ENCODE data around the gene ZCCHC7. TPM values are rescaled to one million over a fixed set of nuclear protein-coding genes. Genes with fewer than 3 reads are reported as not detected.

Gene ZCCHC7
- total and polyA plus RNA-seq, 2 donors (not counting 3 experiments of a cell fraction or from before 2014, with no cell fraction given) = 7.4 to 14.8 TPM

GRCh38 chr9:37100327-37100726 lies 20.0 kb upstream of the ZCCHC7 start:
- Histone ChIP-seq H2AFZ (ENCODE audit: low read depth, low read length) (no peak overlapping the region), H3K9me1 (replicated peaks; ENCODE audit: control insufficient read depth, extremely low read depth, insufficient read depth, low read length) (no peaks in the 10 kb centered on the region), H3K27ac (ENCODE audit: insufficient read depth, low read depth, low read length) (no peak overlapping the region), H3K4me3 (replicated peaks in 1 of 3; ENCODE audit: insufficient read depth in 1 of 3, low read depth in 1 of 3, low read length in 3 of 3) (no peak overlapping the region), H3K9me3 (replicated peaks; ENCODE audit: control insufficient read depth, insufficient read depth, low read length) (no peaks in the 10 kb centered on the region), H3K36me3 (ENCODE audit: control insufficient read depth in 2 of 2, extremely low read depth in 1 of 2, insufficient read depth in 2 of 2, low read length in 2 of 2) (no peaks in the 10 kb centered on the region), H3K4me2 (ENCODE audit: insufficient read depth, low read length) (no peak overlapping the region), H3K4me1 (ENCODE audit: control insufficient read depth, extremely low read depth, insufficient read depth, low read length) (no peaks in the 10 kb centered on the region), H3K79me2 (ENCODE audit: control insufficient read depth, insufficient read depth, low read length) (no peaks in the 10 kb centered on the region), H4K20me1 (replicated peaks; ENCODE audit: control insufficient read depth, extremely low read depth, insufficient read depth, low read length) (no peaks in the 10 kb centered on the region), H3K27me3 (ENCODE audit: control insufficient read depth in 2 of 2, insufficient read depth in 2 of 2, low read length in 2 of 2) (peaks cover 2 to 5% of the 10 kb centered on the region in 2 experiments), H3K9ac (replicated peaks; ENCODE audit: extremely low read depth, insufficient read depth, low read length) (no peak overlapping the region)
- CTCF ChIA-PET = no interaction called here
- DNase-seq (ENCODE audit: low read depth, low spot score) (no peak), FAIRE-seq (no peak)
- intact Hi-C loops (cut with micrococcal nuclease) = no loop called here
- TF ChIP-seq GATA2 (IDR thresholded peaks at IDR 0.05; ENCODE audit: insufficient read depth, insufficient read length, low read depth, low read length) = no peak
- no peak for TF ChIP-seq POLR2AphosphoS5 (IDR thresholded peaks at IDR 0.05; ENCODE audit: insufficient read depth, low read depth, low read length)
- no peak for TF ChIP-seq EZH2 (IDR thresholded peaks at IDR 0.05; ENCODE audit: borderline replicate concordance, low read depth, low read length, severe bottlenecking)
- no peak for TF ChIP-seq FOS (IDR thresholded peaks at IDR 0.05; ENCODE audit: borderline replicate concordance, insufficient read depth, low read length)
- no peak for TF ChIP-seq JUN (IDR thresholded peaks at IDR 0.05; ENCODE audit: borderline replicate concordance, insufficient read depth, insufficient read length, low read depth)
- TF ChIP-seq MAX (IDR thresholded peaks at IDR 0.05; ENCODE audit: insufficient read depth, insufficient read length) = no peak
- no peak for TF ChIP-seq CTCF (IDR thresholded peaks at IDR 0.05; ENCODE audit: extremely low read depth in 1 of 2, insufficient read depth in 1 of 2, low read depth in 1 of 2, low read length in 2 of 2)
- TF ChIP-seq POLR2A (IDR thresholded peaks at IDR 0.05; ENCODE audit: low read depth, low read length) = no peak
- TF ChIP-seq MYC (IDR thresholded peaks at IDR 0.05; ENCODE audit: low read depth, low read length) = no peak
- BruUV-seq (replicated peaks) = no TSS peak
- POLR2A ChIA-PET = interaction anchor here (0.6 kb wide), 1 partner anchor 211 kb away, joined by 5 read pairs; no protein-coding TSS in a partner anchor
- dilution Hi-C loops (cut with MboI; ENCODE audit: extremely low pct_ligation_motif_present, low sequenced_read_pairs) = no loop called here
